Measurements from ENCODE around the gene RETREG3.
"Not testable (repeated sequence)": the region's sequence is repeated elsewhere in the genome, so short reads cannot be mapped to it uniquely, and the experiment has no call there.

RETREG3 gene

GRCh38 chr17:42612013-42612412 lies 2.8 kb upstream of the RETREG3 start:
- H3K36me3 ChIP-seq (ENCODE audit: control insufficient read depth in 1 of 2, insufficient read depth in 2 of 2, low read length in 2 of 2): peaks cover 15 to 41% of the 10 kb centered on the region in 2 donors
- no peaks in the 10 kb centered on the region for H3K27me3 ChIP-seq (ENCODE audit: control insufficient read depth in 1 of 2, insufficient read depth in 2 of 2, low read length in 2 of 2)
- no peak overlapping the region for H3K9ac ChIP-seq (ENCODE audit: low read depth in 1 of 2, low read length in 2 of 2)
- H3K9me3 ChIP-seq (ENCODE audit: control insufficient read depth in 1 of 2, low read length in 2 of 2): no peaks in the 10 kb centered on the region
- no peak overlapping the region for H3K27ac ChIP-seq (ENCODE audit: low read depth, low read length)
- H3K4me1 ChIP-seq (ENCODE audit: control insufficient read depth in 1 of 2, insufficient read depth in 2 of 2, low read length in 2 of 2): peaks cover 13 to 17% of the 10 kb centered on the region in 2 donors
- H3K4me3 ChIP-seq (ENCODE audit: low read depth in 1 of 2, low read length in 2 of 2): no peak overlapping the region

DNA sequence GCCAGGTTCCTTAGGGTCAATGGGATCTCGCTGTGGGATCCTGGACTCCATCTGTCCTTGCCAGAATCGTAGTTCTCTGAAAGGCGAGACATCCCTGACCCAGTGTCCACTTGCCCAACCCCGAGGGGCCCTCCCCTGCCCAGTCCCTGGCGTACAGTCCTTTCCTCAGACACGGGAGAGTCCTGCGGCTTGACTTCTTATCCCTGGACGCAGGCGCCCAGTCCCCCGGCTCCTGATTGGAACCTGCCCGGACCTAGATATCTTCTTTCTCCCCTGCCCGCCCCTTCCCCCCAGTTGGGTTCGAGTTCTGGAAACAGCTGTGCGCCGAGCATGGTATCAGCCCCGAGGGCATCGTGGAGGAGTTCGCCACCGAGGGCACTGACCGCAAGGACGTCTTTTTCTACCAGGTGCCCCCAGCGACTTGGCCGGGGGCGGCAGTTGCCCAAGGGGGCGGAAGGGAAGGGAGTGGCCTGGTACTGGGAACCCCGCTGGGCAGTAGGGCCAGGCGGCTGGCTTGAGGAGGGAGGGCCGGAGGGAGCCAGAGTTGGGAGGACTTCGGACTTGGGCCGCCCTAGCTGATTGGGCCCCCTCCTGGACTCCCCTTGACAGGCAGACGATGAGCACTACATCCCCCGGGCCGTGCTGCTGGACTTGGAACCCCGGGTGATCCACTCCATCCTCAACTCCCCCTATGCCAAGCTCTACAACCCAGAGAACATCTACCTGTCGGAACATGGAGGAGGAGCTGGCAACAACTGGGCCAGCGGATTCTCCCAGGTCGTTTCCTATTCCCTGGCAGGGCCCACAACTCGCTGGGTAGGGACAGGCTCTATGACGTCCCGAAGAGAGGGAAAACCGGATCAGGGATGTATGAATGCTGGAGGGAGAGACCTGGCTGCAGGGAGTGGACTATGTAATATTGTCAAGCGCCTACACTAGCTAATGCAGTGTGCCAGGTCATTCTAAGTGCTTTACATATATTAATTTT lies 934 bp upstream of the RETREG3 start:
- H3K27ac ChIP-seq (ENCODE audit: low read depth, low read length): peak overlapping the region; percentile 30
- H3K9ac ChIP-seq (ENCODE audit: low read depth in 1 of 2, low read length in 2 of 2): peak overlapping the region; percentile 77 to 93

DNA sequence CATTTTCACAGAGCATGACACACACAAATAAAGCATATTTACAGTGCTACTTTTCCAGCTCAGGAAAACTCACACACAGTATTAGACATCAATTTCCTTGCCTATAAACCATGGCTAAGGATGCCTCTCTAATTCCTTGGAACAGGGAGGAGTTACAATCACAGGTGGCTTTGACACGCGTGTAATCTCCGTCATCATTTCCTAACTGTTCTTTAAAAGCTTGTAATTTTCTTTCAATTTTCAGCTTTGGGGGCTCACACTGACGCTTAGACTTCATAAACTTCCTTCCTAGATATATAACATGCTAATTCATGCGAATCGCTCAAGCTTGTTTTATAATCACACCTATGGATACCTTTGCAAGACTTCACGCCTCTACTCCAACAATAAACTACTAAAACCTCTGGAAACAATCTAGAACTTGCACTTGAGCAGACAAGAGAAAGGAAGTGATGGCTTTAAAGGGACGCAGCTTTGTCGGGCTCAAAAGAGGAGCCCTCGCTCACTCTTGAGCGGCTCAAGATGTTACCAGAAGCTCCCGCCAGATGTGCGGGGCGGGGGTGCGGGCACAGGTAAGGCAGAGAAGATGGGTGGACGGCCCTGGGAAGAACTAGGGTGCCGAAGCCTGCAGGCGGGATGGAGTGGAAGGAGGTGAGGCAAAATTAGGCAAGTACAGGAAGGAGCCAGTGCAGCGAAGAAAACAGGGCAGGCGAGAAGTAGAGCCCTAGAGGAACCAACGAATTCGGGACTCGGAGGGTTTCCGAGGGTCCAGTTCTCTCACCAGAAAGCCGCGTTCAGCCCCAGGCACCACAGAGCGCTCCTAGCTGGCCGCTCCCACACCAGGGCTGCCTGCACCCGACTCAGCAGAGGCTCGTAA lies 631 bp downstream of the RETREG3 start:
- H3K4me1 ChIP-seq (ENCODE audit: control insufficient read depth in 1 of 2, insufficient read depth in 2 of 2, low read length in 2 of 2): peaks cover 22% of the 10 kb centered on the region in 2 donors
- peaks cover 6 to 19% of the 10 kb centered on the region in 2 donors for H3K36me3 ChIP-seq (ENCODE audit: control insufficient read depth in 1 of 2, insufficient read depth in 2 of 2, low read length in 2 of 2)
- H3K9ac ChIP-seq (ENCODE audit: low read depth in 1 of 2, low read length in 2 of 2): peak overlapping the region; percentile 93 to 96
- peak overlapping the region; percentile 82 for H3K27ac ChIP-seq (ENCODE audit: low read depth, low read length)
- no peaks in the 10 kb centered on the region for H3K27me3 ChIP-seq (ENCODE audit: control insufficient read depth in 1 of 2, insufficient read depth in 2 of 2, low read length in 2 of 2)
- H3K4me3 ChIP-seq (ENCODE audit: low read depth in 1 of 2, low read length in 2 of 2): peak overlapping the region; percentile 82 to 98
- H3K9me3 ChIP-seq (ENCODE audit: control insufficient read depth in 1 of 2, low read length in 2 of 2): no peaks in the 10 kb centered on the region

More for the DNA sequence above, 934 bp upstream of the RETREG3 start:
- H3K9me3 ChIP-seq (ENCODE audit: control insufficient read depth in 1 of 2, low read length in 2 of 2); H3K27me3 ChIP-seq (ENCODE audit: control insufficient read depth in 1 of 2, insufficient read depth in 2 of 2, low read length in 2 of 2): not testable (repeated sequence)
- Histone ChIP-seq H3K4me3 (ENCODE audit: low read depth in 1 of 2, low read length in 2 of 2) (peak overlapping the region; percentile 98), H3K4me1 (ENCODE audit: control insufficient read depth in 1 of 2, insufficient read depth in 2 of 2, low read length in 2 of 2) (peaks cover 18 to 22% of the 10 kb centered on the region in 2 donors), H3K36me3 (ENCODE audit: control insufficient read depth in 1 of 2, insufficient read depth in 2 of 2, low read length in 2 of 2) (peaks cover 15 to 32% of the 10 kb centered on the region in 2 donors)

DNA sequence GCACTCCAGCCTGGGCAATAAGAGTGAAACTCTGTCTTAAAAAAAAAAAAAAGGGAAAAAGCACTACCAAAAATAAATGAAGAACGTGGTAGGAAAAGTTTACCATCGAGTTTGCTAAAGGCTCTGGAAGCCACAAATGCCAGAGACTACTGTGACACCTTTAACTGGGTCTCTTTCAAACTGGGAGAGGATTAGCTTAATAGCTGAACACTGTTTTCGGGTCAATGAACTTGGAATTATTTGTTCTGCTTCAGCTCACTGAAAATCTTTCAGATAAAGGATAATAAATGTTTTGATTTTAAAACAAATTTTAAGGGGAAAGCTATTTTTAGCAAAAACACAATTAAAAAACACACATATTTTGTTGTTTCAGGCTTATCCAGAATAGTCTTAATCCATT lies 1.4 kb downstream of the RETREG3 start:
- Histone ChIP-seq H3K4me1 (ENCODE audit: control insufficient read depth in 1 of 2, insufficient read depth in 2 of 2, low read length in 2 of 2) (peaks cover 22% of the 10 kb centered on the region in 2 donors), H3K27me3 (ENCODE audit: control insufficient read depth in 1 of 2, insufficient read depth in 2 of 2, low read length in 2 of 2) (no peaks in the 10 kb centered on the region), H3K9me3 (ENCODE audit: control insufficient read depth in 1 of 2, low read length in 2 of 2) (no peaks in the 10 kb centered on the region), H3K4me3 (ENCODE audit: low read depth in 1 of 2, low read length in 2 of 2) (peak overlapping the region; percentile 82 to 98), H3K36me3 (ENCODE audit: control insufficient read depth in 1 of 2, insufficient read depth in 2 of 2, low read length in 2 of 2) (peaks cover 10 to 15% of the 10 kb centered on the region in 2 donors), H3K9ac (ENCODE audit: low read depth in 1 of 2, low read length in 2 of 2) (peak overlapping the region; percentile 93 to 96), H3K27ac (ENCODE audit: low read depth, low read length) (no peak overlapping the region)

- Histone ChIP-seq H3K4me3 (ENCODE audit: low read depth in 1 of 2, low read length in 2 of 2) (no peak overlapping the region), H3K36me3 (ENCODE audit: control insufficient read depth in 1 of 2, insufficient read depth in 2 of 2, low read length in 2 of 2) (peaks cover 4 to 7% of the 10 kb centered on the region in 2 donors), H3K4me1 (ENCODE audit: control insufficient read depth in 1 of 2, insufficient read depth in 2 of 2, low read length in 2 of 2) (peaks cover 16 to 17% of the 10 kb centered on the region in 2 donors)
Measured at GRCh38 chr17:42603318-42603717, 5.9 kb downstream of the RETREG3 start.

DNA sequence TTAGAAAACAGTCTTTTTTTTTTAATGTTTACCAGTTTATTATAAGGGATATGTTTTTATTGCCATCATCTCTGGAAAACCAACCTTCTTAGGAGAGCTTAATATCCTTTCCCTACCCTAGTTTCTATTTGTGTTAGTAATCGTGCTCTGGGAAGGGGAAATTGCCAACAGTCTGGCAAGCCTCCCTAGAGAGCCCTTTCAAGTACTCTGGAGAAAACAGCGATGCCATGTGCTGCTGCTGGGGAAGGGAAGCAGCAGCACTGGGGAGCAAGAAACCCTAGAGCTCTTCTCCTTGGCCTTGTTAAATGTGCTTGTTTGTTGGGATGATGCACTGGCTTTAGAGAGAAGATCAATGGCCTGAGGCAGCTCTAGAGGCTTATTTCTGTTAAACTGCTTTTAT lies 10.3 kb downstream of the RETREG3 start:
- no peak overlapping the region for H3K27ac ChIP-seq (ENCODE audit: low read depth, low read length)
- no peak overlapping the region for H3K4me3 ChIP-seq (ENCODE audit: low read depth in 1 of 2, low read length in 2 of 2)
- no peaks in the 10 kb centered on the region for H3K27me3 ChIP-seq (ENCODE audit: control insufficient read depth in 1 of 2, insufficient read depth in 2 of 2, low read length in 2 of 2)
- no peaks in the 10 kb centered on the region for H3K9me3 ChIP-seq (ENCODE audit: control insufficient read depth in 1 of 2, low read length in 2 of 2)
- H3K9ac ChIP-seq (ENCODE audit: low read depth in 1 of 2, low read length in 2 of 2): no peak overlapping the region
- H3K36me3 ChIP-seq (ENCODE audit: control insufficient read depth in 1 of 2, insufficient read depth in 2 of 2, low read length in 2 of 2): peaks cover 3 to 4% of the 10 kb centered on the region in 2 donors
- no peaks in the 10 kb centered on the region for H3K4me1 ChIP-seq (ENCODE audit: control insufficient read depth in 1 of 2, insufficient read depth in 2 of 2, low read length in 2 of 2)

More at GRCh38 chr17:42603318-42603717, 5.9 kb downstream of the RETREG3 start:
- H3K9ac ChIP-seq (ENCODE audit: low read depth in 1 of 2, low read length in 2 of 2): no peak overlapping the region
- H3K9me3 ChIP-seq (ENCODE audit: control insufficient read depth in 1 of 2, low read length in 2 of 2): no peaks in the 10 kb centered on the region
- H3K27me3 ChIP-seq (ENCODE audit: control insufficient read depth in 1 of 2, insufficient read depth in 2 of 2, low read length in 2 of 2): no peaks in the 10 kb centered on the region
- no peak overlapping the region for H3K27ac ChIP-seq (ENCODE audit: low read depth, low read length)

GRCh38 chr17:42596386-42596785 lies 12.8 kb downstream of the RETREG3 start:
- no peaks in the 10 kb centered on the region for H3K9me3 ChIP-seq (ENCODE audit: control insufficient read depth in 1 of 2, low read length in 2 of 2)
- no peaks in the 10 kb centered on the region for H3K27me3 ChIP-seq (ENCODE audit: control insufficient read depth in 1 of 2, insufficient read depth in 2 of 2, low read length in 2 of 2)
- H3K4me1 ChIP-seq (ENCODE audit: control insufficient read depth in 1 of 2, insufficient read depth in 2 of 2, low read length in 2 of 2): no peaks in the 10 kb centered on the region
- H3K27ac ChIP-seq (ENCODE audit: low read depth, low read length): no peak overlapping the region
- H3K9ac ChIP-seq (ENCODE audit: low read depth in 1 of 2, low read length in 2 of 2): no peak overlapping the region
- no peak overlapping the region for H3K4me3 ChIP-seq (ENCODE audit: low read depth in 1 of 2, low read length in 2 of 2)
- H3K36me3 ChIP-seq (ENCODE audit: control insufficient read depth in 1 of 2, insufficient read depth in 2 of 2, low read length in 2 of 2): peaks cover 0 to 7% of the 10 kb centered on the region in 2 donors

DNA sequence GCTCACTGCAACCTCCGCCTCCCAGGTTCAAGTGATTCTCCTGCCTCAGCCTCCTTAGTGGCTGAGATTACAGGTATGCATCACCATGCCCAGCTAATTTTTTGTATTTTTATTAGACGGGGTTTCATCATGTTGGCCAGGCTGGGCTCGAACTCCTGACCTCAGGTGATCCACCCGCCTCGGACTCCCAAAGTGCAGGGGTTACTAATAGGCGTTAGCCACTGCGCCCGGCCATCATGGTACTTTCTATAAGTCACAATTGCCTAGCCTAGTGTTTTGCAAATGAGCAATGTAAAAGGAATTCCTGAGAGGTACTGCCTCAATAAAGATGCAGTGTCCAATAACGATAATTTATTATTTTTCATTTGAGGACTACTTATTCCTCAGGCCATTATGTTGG lies 17.8 kb downstream of the RETREG3 start:
- Histone ChIP-seq H3K4me1 (ENCODE audit: control insufficient read depth in 1 of 2, insufficient read depth in 2 of 2, low read length in 2 of 2) (peaks cover 0 to 4% of the 10 kb centered on the region in 2 donors), H3K27ac (ENCODE audit: low read depth, low read length) (no peak overlapping the region), H3K9ac (ENCODE audit: low read depth in 1 of 2, low read length in 2 of 2) (no peak overlapping the region), H3K9me3 (ENCODE audit: control insufficient read depth in 1 of 2, low read length in 2 of 2) (no peaks in the 10 kb centered on the region), H3K36me3 (ENCODE audit: control insufficient read depth in 1 of 2, insufficient read depth in 2 of 2, low read length in 2 of 2) (peaks cover 10 to 55% of the 10 kb centered on the region in 2 donors), H3K4me3 (ENCODE audit: low read depth in 1 of 2, low read length in 2 of 2) (no peak overlapping the region), H3K27me3 (ENCODE audit: control insufficient read depth in 1 of 2, insufficient read depth in 2 of 2, low read length in 2 of 2) (no peaks in the 10 kb centered on the region)

DNA sequence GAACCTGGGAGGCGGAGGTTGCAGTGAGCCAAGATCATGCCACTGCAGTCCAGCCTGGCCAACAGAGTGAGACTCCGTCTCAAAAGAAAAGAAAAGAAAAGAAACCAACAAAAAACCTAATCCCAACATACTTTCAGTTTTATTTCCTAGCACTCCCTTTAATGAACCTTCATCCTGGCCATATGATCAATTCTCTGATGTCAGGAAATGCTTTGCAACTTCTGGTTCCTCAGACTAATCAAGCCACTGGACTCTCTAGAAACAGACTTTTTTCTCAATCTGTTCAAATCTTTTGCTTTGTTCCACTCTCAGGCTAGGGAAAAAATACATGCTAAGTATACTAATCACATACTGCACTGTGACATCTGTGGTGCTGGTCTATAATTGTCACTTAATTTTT lies 18.3 kb downstream of the RETREG3 start:
- Histone ChIP-seq H3K4me1 (ENCODE audit: control insufficient read depth in 1 of 2, insufficient read depth in 2 of 2, low read length in 2 of 2) (peaks cover 0 to 9% of the 10 kb centered on the region in 2 donors), H3K27me3 (ENCODE audit: control insufficient read depth in 1 of 2, insufficient read depth in 2 of 2, low read length in 2 of 2) (no peaks in the 10 kb centered on the region), H3K27ac (ENCODE audit: low read depth, low read length) (no peak overlapping the region), H3K36me3 (ENCODE audit: control insufficient read depth in 1 of 2, insufficient read depth in 2 of 2, low read length in 2 of 2) (peaks cover 10 to 60% of the 10 kb centered on the region in 2 donors), H3K9me3 (ENCODE audit: control insufficient read depth in 1 of 2, low read length in 2 of 2) (no peaks in the 10 kb centered on the region), H3K9ac (ENCODE audit: low read depth in 1 of 2, low read length in 2 of 2) (no peak overlapping the region), H3K4me3 (ENCODE audit: low read depth in 1 of 2, low read length in 2 of 2) (no peak overlapping the region)

All from duodenal mucosa (tissue), 2 donors.